HL-60 (cell line): ENCODE data around the gene C3orf62.

Experiments used
- DNase-seq, 2 experiments: peaks; one replicate each; pipeline ENCODE4 v3.0.0-alpha.2; 2010 to 2020; ENCODE audit warnings: low read depth in 1 of 2, low spot score in 1 of 2
- H3K27ac ChIP-seq: fragments of 250-450 bp; sonication (Bioruptor Pico); replicated peaks from 2 replicates; pipeline ENCODE4 v1.5.1; 2020; ENCODE audit warnings: mild to moderate bottlenecking, moderate library complexity
- H3K27me3 ChIP-seq: fragments of 250-450 bp; sonication (Bioruptor Pico); 2 replicates; pipeline ENCODE4 v1.5.1; 2021; ENCODE audit warnings: mild to moderate bottlenecking, moderate library complexity; ENCODE audit not compliant: insufficient read depth, poor library complexity, severe bottlenecking
- H3K4me3 ChIP-seq: replicated peaks from 2 replicates; pipeline ENCODE4 v1.5.1; 2011; ENCODE audit warnings: mild to moderate bottlenecking, control low read depth, low read length; ENCODE audit not compliant: insufficient read depth
- GABPA ChIP-seq: IDR thresholded peaks from 2 replicates; pipeline ENCODE4 v1.6.1; 2012; ENCODE audit warnings: low read depth
- POLR2AphosphoS5 ChIP-seq: IDR thresholded peaks from 2 replicates; pipeline ENCODE4 v1.6.1; 2012; ENCODE audit warnings: low read depth
- REST ChIP-seq: IDR thresholded peaks from 2 replicates; pipeline ENCODE4 v1.6.1; 2012; ENCODE audit warnings: low read depth; ENCODE audit not compliant: insufficient replicate concordance
- SPI1 ChIP-seq: IDR thresholded peaks from 2 replicates; pipeline ENCODE4 v1.6.1; 2012; ENCODE audit warnings: low read depth, mild to moderate bottlenecking, borderline replicate concordance
- TF ChIP-seq, protein P1 (sequence below): IDR thresholded peaks from one replicate; pipeline ENCODE4 v1.5.1; 2011; ENCODE audit warnings: low read length, control low read depth, inconsistent platforms; ENCODE audit not compliant: insufficient read depth

Gene C3orf62

GRCh38 chr3:49278548-49278947, 1.5 kb upstream of the C3orf62 start:
- no peaks in the 10 kb centered on the region for H3K27me3 ChIP-seq
- TF ChIP-seq GABPA (no peak), POLR2AphosphoS5 (no peak), REST (no peak), SPI1 (no peak)
- TF ChIP-seq, protein P1, sequence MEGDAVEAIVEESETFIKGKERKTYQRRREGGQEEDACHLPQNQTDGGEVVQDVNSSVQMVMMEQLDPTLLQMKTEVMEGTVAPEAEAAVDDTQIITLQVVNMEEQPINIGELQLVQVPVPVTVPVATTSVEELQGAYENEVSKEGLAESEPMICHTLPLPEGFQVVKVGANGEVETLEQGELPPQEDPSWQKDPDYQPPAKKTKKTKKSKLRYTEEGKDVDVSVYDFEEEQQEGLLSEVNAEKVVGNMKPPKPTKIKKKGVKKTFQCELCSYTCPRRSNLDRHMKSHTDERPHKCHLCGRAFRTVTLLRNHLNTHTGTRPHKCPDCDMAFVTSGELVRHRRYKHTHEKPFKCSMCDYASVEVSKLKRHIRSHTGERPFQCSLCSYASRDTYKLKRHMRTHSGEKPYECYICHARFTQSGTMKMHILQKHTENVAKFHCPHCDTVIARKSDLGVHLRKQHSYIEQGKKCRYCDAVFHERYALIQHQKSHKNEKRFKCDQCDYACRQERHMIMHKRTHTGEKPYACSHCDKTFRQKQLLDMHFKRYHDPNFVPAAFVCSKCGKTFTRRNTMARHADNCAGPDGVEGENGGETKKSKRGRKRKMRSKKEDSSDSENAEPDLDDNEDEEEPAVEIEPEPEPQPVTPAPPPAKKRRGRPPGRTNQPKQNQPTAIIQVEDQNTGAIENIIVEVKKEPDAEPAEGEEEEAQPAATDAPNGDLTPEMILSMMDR = no peak
- H3K4me3 ChIP-seq = no peak overlapping the region
- H3K27ac ChIP-seq = no peak overlapping the region
- DNase-seq = no peak

DNA sequence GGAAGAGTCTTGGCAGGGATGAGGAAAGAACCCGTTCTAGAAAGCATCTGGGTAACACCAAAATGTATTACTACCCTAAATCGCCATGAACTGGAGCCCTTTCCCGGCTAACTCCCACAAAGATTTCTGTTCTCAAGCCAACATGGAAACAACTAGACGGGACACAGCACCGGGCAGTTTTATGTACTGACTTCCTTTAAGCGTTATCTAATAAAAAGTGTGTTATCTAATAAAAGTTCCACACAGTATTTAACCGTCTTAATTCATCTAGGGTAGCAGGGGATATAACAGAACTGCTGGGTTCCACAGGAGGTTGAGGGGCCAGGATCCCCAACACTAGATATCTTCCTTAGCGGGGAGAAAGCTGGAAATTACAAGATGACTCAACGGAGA, 347 bp upstream of the C3orf62 start:
- TF ChIP-seq GABPA = no peak
- no peak for TF ChIP-seq REST
- TF ChIP-seq POLR2AphosphoS5 = no peak
- no peak for TF ChIP-seq SPI1
- TF ChIP-seq, protein P1 = no peak
- no peak overlapping the region for H3K4me3 ChIP-seq
- H3K27me3 ChIP-seq = no peaks in the 10 kb centered on the region
- peak overlapping the region; percentile 66 for H3K27ac ChIP-seq
- DNase-seq = no peak

DNA sequence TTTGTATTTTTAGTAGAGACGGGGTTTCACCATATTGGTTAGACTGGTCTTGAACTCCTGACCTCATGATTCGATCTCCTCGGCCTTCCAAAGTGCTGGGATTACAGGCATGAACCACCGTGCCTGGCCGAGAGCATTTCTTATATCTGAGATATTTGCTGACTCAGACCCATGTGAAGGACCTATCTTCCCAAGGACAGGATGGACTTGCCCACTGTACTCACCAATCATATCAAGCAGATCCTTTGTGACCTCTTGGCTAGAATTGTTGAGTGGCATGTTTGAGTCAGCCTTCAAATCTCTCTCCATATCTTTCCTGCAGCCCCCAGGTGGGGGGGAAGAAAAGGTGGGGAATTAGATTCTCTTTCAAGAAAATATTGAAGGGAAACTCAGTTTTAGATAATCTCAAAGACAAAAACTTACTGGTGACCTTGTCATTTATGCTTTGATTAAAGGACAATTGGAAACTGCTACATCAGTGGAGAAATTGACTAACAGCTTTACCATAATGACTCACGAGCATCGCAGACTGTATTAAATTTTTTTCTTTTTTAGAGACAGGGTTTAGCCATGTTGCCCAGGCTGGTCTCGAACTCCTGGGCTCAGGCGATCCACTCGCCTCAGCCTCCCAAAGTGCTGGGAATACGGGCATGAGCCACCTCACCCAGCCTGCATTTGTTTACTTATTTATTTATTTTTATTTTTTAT, 3.1 kb downstream of the C3orf62 start:
- no peak overlapping the region for H3K4me3 ChIP-seq
- TF ChIP-seq, protein P1 = no peak
- TF ChIP-seq GABPA (no peak), POLR2AphosphoS5 (no peak), SPI1 (no peak), REST (no peak)
- no peak overlapping the region for H3K27ac ChIP-seq
- H3K27me3 ChIP-seq = no peaks in the 10 kb centered on the region
- no peak for DNase-seq
